SK-N-SH treated with all-trans-retinoic acid at 6 μM for 48 hours (cell line): ENCODE results near the gene RTN4RL1.
"Not testable (repeated sequence)": the region's sequence is repeated elsewhere in the genome, so short reads cannot be mapped to it uniquely, and the experiment has no call there.

Experiments
- ATAC-seq: fragments of 200-7000 bp; cut with Tn5 transposase; 3 replicates; pipeline ENCODE4 v1.9.1; 2020; ENCODE audit warnings: mild to moderate bottlenecking, moderate library complexity
- ARNTL ChIP-seq: fragments of 450-650 bp; formaldehyde crosslinking; IDR thresholded peaks from 2 replicates; pipeline ENCODE4 v1.5.0; 2020; ENCODE audit warnings: low read depth, mild to moderate bottlenecking, moderate library complexity, borderline replicate concordance
- BACH2 ChIP-seq: fragments of 250-450 bp; sonication (Bioruptor Pico); IDR thresholded peaks from 2 replicates; pipeline ENCODE4 v1.9.0; 2021; ENCODE audit warnings: mild to moderate bottlenecking, borderline replicate concordance
- CREB5 ChIP-seq: fragments of 250-450 bp; sonication (Bioruptor Pico); IDR thresholded peaks from 2 replicates; pipeline ENCODE4 v1.5.1; 2020; ENCODE audit warnings: low read depth, mild to moderate bottlenecking, moderate library complexity
- CSDC2 ChIP-seq: fragments of 250-450 bp; sonication (Bioruptor Pico); IDR thresholded peaks from 2 replicates; pipeline ENCODE4 v1.5.0; 2020; ENCODE audit warnings: mild to moderate bottlenecking, moderate library complexity
- ESRRG ChIP-seq: fragments of 250-450 bp; sonication (Bioruptor Pico); IDR thresholded peaks from 2 replicates; pipeline ENCODE4 v1.6.1; 2021; ENCODE audit warnings: mild to moderate bottlenecking
- PATZ1 ChIP-seq: fragments of 250-450 bp; sonication (Bioruptor Pico); IDR thresholded peaks from 2 replicates; pipeline ENCODE4 v1.8.0; 2020; ENCODE audit warnings: mild to moderate bottlenecking, moderate library complexity, borderline replicate concordance
- POU6F1 ChIP-seq: fragments of 250-450 bp; sonication (Bioruptor Pico); IDR thresholded peaks from 2 replicates; pipeline ENCODE4 v1.8.0; 2021; ENCODE audit warnings: low read depth, mild to moderate bottlenecking, moderate library complexity, borderline replicate concordance
- PPARA ChIP-seq: fragments of 250-450 bp; sonication (Bioruptor Pico); IDR thresholded peaks from 2 replicates; pipeline ENCODE4 v1.5.0; 2020; ENCODE audit warnings: mild to moderate bottlenecking, borderline replicate concordance
- RARB ChIP-seq: fragments of 250-450 bp; sonication (Bioruptor Pico); IDR thresholded peaks from 2 replicates; pipeline ENCODE4 v1.8.0; 2021; ENCODE audit warnings: mild to moderate bottlenecking, moderate library complexity
- SNAI2 ChIP-seq: fragments of 250-450 bp; sonication (Bioruptor Pico); IDR thresholded peaks from 2 replicates; pipeline ENCODE4 v1.5.0; 2020; ENCODE audit warnings: mild to moderate bottlenecking, moderate library complexity
- TOX ChIP-seq: fragments of 250-450 bp; sonication (Bioruptor Pico); IDR thresholded peaks from 2 replicates; pipeline ENCODE4 v1.8.0; 2021; ENCODE audit warnings: mild to moderate bottlenecking, moderate library complexity, borderline replicate concordance
- TSHZ2 ChIP-seq: fragments of 250-450 bp; sonication (Bioruptor Pico); IDR thresholded peaks from 2 replicates; pipeline ENCODE4 v1.5.0; 2020; ENCODE audit warnings: mild to moderate bottlenecking, moderate library complexity
- ZC3H10 ChIP-seq: fragments of 250-450 bp; sonication (Bioruptor Pico); IDR thresholded peaks from 2 replicates; pipeline ENCODE4 v1.5.1; 2021; ENCODE audit warnings: mild to moderate bottlenecking, moderate library complexity
- ZFP30 ChIP-seq: fragments of 450-650 bp; formaldehyde crosslinking; IDR thresholded peaks from 2 replicates; pipeline ENCODE4 v1.5.0; 2022; ENCODE audit warnings: mild to moderate bottlenecking, moderate library complexity
- ZNF565 ChIP-seq: fragments of 450-650 bp; formaldehyde crosslinking; conservative IDR thresholded peaks from 2 replicates; pipeline ENCODE4 v1.5.0; 2020; ENCODE audit warnings: low read depth, mild to moderate bottlenecking, moderate library complexity
- ZNF8 ChIP-seq: fragments of 450-650 bp; formaldehyde crosslinking; IDR thresholded peaks from 2 replicates; pipeline ENCODE4 v1.5.0; 2020; ENCODE audit warnings: mild to moderate bottlenecking, moderate library complexity

RTN4RL1 gene

GRCh38 chr17:1985093-1985492, 40.0 kb downstream of the RTN4RL1 start:
- TF ChIP-seq PPARA (CRISPR knock-in tag) (no peak), BACH2 (no peak), ZFP30 (CRISPR knock-in tag) (no peak), CREB5 (no peak), RARB (no peak), ZNF8 (no peak), PATZ1 (no peak), ARNTL (no peak), TSHZ2 (CRISPR knock-in tag) (no peak), CSDC2 (CRISPR knock-in tag) (no peak), POU6F1 (CRISPR knock-in tag) (no peak), ZC3H10 (CRISPR knock-in tag) (no peak), TOX (CRISPR knock-in tag) (no peak)
- ATAC-seq, result no peak

- not testable (repeated sequence) for ATAC-seq
Measured at GRCh38 chr17:1982793-1983366, 42.3 kb downstream of the RTN4RL1 start.

GRCh38 chr17:1980665-1981250, 44.4 kb downstream of the RTN4RL1 start:
- TF ChIP-seq SNAI2 (CRISPR knock-in tag) (no peak), POU6F1 (CRISPR knock-in tag) (no peak), CREB5 (no peak), ZNF8 (no peak), RARB (no peak), ARNTL (no peak), ESRRG (CRISPR knock-in tag) (no peak), ZNF565 (no peak), ZC3H10 (CRISPR knock-in tag) (no peak), BACH2 (no peak)
- no peak for ATAC-seq
